Activated T-helper 1 cell treated with anti-CD3 and anti-CD28 coated beads, Interleukin-12 subunit alpha, Interleukin-12 subunit beta, Interleukin-2, Interleukin-4 antibody, amounts not matched to agents 30 ng/mL and 10 ng/mL and 1 ng/mL, durations not matched to agents 14 hours and 24 hours and 36 hours (primary cell): ENCODE data around the gene ZFAND2B. TPM values are rescaled to one million over a fixed set of nuclear protein-coding genes. Genes with fewer than 3 reads are reported as not detected.

ENCODE experiments used
- DNase-seq: peaks from one replicate; pipeline ENCODE4 v3.0.0; 2021; ENCODE audit warnings: low spot score
- H3K27ac Mint-ChIP-seq: one replicate; pipeline ENCODE4 v1.8.0; 2021; ENCODE audit warnings: mild to moderate bottlenecking, mixed read lengths
- H3K27me3 Mint-ChIP-seq: one replicate; pipeline ENCODE4 v1.8.0; 2022; ENCODE audit warnings: mild to moderate bottlenecking, moderate library complexity, mixed read lengths; ENCODE audit not compliant: insufficient read depth
- H3K36me3 Mint-ChIP-seq: one replicate; pipeline ENCODE4 v1.8.0; 2021; ENCODE audit warnings: low read depth, mixed read lengths
- H3K4me1 Mint-ChIP-seq: one replicate; pipeline ENCODE4 v1.8.0; 2021; ENCODE audit warnings: low read depth, mixed read lengths
- H3K4me3 Mint-ChIP-seq: one replicate; pipeline ENCODE4 v1.8.0; 2021; ENCODE audit warnings: mild to moderate bottlenecking, moderate library complexity, mixed read lengths
- H3K9me3 Mint-ChIP-seq: one replicate; pipeline ENCODE4 v1.8.0; 2021; ENCODE audit warnings: mixed read lengths
- intact Hi-C: fragments of 100-400 bp; cut with micrococcal nuclease; formaldehyde crosslinking; loops from one replicate; pipeline ENCODE4 v1.15.1; 2024
- total RNA-seq: library from RNA; stranded (reverse); gene quantifications from 2 replicates; pipeline ENCODE4 v1.2.3, GENCODE V29; 2022

Gene ZFAND2B
- total RNA-seq, 1 donor from 2014 or later = 35.0 TPM

DNA sequence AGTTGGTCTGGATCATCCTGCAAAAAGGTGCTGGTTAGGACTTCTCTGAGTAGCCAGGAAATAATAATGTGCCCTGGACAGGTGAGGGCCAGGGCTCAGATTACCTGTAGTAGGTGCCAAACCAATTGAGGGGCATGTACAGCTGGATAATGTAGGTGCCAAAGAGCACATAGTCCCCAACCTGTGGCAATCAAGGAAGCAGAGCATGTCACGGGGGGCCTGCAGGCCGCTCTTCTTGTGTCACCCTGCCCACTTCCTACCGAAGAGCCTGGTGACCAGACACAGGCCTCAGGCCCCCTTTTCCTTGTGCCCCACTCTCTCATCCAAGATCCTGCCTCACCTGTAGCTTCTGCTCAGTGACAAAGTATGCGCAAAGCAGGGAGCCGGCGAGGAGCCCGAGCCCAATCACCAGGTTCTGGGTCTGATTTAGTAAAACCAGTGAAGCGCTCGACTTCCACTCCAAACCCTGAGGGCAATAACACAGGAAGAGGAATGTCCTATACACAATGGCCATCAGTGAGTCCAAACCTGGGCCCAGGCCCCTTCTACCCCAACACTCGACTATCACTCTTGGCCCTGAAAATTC, 7.0 kb downstream of the ZFAND2B start:
- Mint-ChIP-seq H3K27ac (no peak overlapping the region), H3K4me3 (no peak overlapping the region), H3K27me3 (no peaks in the 10 kb centered on the region), H3K9me3 (no peaks in the 10 kb centered on the region), H3K4me1 (peaks cover 40% of the 10 kb centered on the region), H3K36me3 (peaks cover 46% of the 10 kb centered on the region)
- no peak for DNase-seq
- intact Hi-C loops = no loop called here

DNA sequence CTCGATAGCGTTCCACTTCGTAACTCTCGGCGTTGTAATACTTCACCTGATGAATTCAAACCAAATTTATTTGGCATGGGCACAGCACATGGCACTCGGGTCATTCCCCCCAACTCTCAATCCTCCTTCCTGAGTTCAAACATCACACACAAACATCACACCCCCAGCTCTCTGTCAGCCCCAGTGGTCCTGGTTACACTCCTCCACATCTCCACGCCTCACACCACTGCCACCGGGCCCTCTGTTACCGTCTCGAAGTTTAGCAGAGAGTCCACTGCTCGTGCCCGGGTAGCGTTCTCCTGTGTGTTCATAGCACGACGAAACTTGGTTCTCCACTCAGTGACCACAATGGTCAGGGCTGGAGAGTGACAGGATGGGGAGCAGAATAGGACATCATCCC, 7.6 kb downstream of the ZFAND2B start:
- intact Hi-C loops = no loop called here
- peaks cover 35% of the 10 kb centered on the region for H3K4me1 Mint-ChIP-seq
- H3K4me3 Mint-ChIP-seq = no peak overlapping the region
- no peak for DNase-seq
- H3K9me3 Mint-ChIP-seq = no peaks in the 10 kb centered on the region
- H3K27me3 Mint-ChIP-seq = no peaks in the 10 kb centered on the region
- peaks cover 43% of the 10 kb centered on the region for H3K36me3 Mint-ChIP-seq
- H3K27ac Mint-ChIP-seq = no peak overlapping the region

DNA sequence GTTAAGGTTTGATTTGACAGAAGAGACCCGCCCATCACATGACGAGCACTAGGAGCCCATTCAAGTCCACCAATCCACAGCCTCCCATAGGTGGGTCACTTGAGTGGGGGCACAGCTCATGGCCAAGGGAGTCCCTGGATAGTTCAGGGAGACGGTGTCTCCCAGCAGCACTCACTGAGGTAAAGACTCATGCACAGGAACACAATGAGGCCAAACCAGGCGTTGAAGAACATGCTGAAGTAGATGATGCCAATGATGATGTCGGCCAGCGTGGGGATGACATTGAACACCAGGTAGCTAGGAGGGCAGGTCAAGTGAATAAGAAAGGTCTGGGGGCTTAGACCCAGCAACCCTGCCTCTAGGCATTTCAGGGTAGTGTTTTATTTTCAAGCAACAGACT, 8.2 kb downstream of the ZFAND2B start:
- H3K27ac Mint-ChIP-seq = peak overlapping the region; percentile 48
- intact Hi-C loops = no loop called here

GRCh38 chr2:219215871-219216534, 9.4 kb downstream of the ZFAND2B start:
- no peaks in the 10 kb centered on the region for H3K9me3 Mint-ChIP-seq
- H3K4me1 Mint-ChIP-seq = peaks cover 28% of the 10 kb centered on the region
- DNase-seq = no peak
- no peak overlapping the region for H3K4me3 Mint-ChIP-seq
- H3K36me3 Mint-ChIP-seq = peaks cover 39% of the 10 kb centered on the region
- intact Hi-C loops = no loop called here
- H3K27me3 Mint-ChIP-seq = no peaks in the 10 kb centered on the region
- H3K27ac Mint-ChIP-seq = no peak overlapping the region

More for the DNA sequence above, 8.2 kb downstream of the ZFAND2B start:
- no peak for DNase-seq
- H3K27me3 Mint-ChIP-seq = no peaks in the 10 kb centered on the region
- no peaks in the 10 kb centered on the region for H3K9me3 Mint-ChIP-seq
- H3K4me1 Mint-ChIP-seq = peaks cover 35% of the 10 kb centered on the region
- H3K4me3 Mint-ChIP-seq = no peak overlapping the region
- H3K36me3 Mint-ChIP-seq = peaks cover 43% of the 10 kb centered on the region

DNA sequence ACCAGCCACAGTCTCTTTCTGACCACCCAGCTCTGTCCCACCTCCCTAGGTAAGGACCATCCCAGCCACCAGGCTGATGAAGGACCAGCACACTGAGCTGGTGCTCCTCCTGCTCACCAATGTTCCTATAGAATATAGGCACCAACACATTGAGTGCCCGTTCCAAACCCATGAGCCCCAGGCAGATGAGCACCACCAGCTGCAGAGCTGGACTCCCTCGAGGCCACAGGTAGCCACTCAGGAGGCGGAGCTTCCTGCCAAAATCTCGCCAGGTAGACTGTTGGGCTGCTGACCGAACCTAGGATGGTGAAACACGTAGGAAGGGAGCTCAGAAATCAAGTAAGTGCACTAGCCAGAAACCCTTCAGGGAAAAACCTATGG, 9.9 kb downstream of the ZFAND2B start:
- H3K27ac Mint-ChIP-seq = no peak overlapping the region
- H3K4me3 Mint-ChIP-seq = peak overlapping the region; percentile 87
- intact Hi-C loops = no loop called here
- H3K27me3 Mint-ChIP-seq = no peaks in the 10 kb centered on the region
- H3K4me1 Mint-ChIP-seq = peaks cover 28% of the 10 kb centered on the region
- no peak for DNase-seq
- peaks cover 38% of the 10 kb centered on the region for H3K36me3 Mint-ChIP-seq
- no peaks in the 10 kb centered on the region for H3K9me3 Mint-ChIP-seq

- peak overlapping the region; percentile 86 for H3K27ac Mint-ChIP-seq
- H3K4me3 Mint-ChIP-seq = peak overlapping the region; percentile 87
- H3K9me3 Mint-ChIP-seq = no peaks in the 10 kb centered on the region
- H3K36me3 Mint-ChIP-seq = peaks cover 39% of the 10 kb centered on the region
- H3K4me1 Mint-ChIP-seq = peaks cover 23% of the 10 kb centered on the region
- H3K27me3 Mint-ChIP-seq = no peaks in the 10 kb centered on the region
- intact Hi-C loops = loop anchor here (1.0 to 2.0 kb wide), 3 partner anchors 11 to 81 kb away; partner anchors contain the start of genes ANKZF1, ATG9A and RETREG2
- no peak for DNase-seq
Observed at GRCh38 chr2:219218217-219218731, 11.7 kb downstream of the ZFAND2B start.

DNA sequence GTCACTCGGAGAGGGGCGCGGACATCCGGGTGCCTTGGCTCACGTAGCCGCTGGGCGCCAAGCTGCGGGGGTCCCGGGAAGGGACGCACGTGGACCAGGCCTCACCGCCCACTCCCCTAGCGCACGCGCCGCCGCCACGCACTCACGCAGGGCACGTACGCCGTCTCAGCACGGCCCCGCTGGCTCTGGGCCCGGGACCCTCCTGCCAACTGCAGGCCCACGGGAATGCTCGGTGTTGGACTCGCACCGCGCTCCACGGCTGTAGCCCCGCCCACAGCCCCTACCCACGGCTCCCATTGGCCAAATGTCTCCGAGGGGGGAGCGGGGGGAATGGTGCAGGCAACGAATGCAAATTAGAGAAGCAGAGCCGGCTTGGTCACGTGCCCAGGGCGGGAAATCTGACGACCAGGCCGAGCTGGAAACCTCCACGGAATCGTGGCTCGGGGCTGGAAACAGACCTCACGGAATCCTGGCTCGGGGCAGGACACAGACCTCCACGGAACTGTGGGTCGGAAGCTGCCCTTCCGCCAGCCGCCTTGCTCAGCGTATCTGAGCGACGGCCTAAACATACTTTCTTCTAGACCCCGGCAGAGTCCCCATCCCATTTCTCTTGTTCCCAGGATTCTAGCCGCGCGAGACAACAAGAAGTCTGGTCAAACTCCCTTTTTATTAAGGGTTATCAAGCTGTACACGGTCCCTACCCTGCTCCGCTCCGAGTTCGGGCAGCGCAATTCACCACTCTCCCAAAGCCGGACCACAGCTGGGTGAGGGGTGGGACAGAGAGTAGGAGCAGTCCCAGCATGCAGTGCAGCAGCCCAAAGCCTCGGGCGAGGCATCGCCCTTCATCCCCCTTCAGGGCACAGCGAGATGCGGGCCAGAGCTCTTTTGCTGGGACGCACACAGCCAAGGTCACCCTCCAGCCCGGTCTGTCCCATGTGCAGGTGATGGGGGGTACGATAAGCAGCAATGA, 12.4 kb downstream of the ZFAND2B start, which contains the start of gene ABCB6:
ABCB6 (minus strand) TSS at position 227 of the 970 bp plus-strand sequence. CDS start 285 bp downstream, outside the sequence.
- Mint-ChIP-seq H3K27ac (peak within 1 kb of the TSS; percentile 86), H3K4me3 (peak within 1 kb of the TSS; percentile 87), H3K9me3 (no peaks in the 10 kb centered on the region), H3K36me3 (peaks cover 41% of the 10 kb centered on the region), H3K27me3 (no peaks in the 10 kb centered on the region), H3K4me1 (peaks cover 23% of the 10 kb centered on the region)
- peak; percentile 86 for DNase-seq
- intact Hi-C loops = loop anchor here (1.0 to 2.0 kb wide), 8 partner anchors 10 to 80 kb away; partner anchors contain the start of genes ANKZF1, ATG9A, DNAJB2 and GLB1L

DNA sequence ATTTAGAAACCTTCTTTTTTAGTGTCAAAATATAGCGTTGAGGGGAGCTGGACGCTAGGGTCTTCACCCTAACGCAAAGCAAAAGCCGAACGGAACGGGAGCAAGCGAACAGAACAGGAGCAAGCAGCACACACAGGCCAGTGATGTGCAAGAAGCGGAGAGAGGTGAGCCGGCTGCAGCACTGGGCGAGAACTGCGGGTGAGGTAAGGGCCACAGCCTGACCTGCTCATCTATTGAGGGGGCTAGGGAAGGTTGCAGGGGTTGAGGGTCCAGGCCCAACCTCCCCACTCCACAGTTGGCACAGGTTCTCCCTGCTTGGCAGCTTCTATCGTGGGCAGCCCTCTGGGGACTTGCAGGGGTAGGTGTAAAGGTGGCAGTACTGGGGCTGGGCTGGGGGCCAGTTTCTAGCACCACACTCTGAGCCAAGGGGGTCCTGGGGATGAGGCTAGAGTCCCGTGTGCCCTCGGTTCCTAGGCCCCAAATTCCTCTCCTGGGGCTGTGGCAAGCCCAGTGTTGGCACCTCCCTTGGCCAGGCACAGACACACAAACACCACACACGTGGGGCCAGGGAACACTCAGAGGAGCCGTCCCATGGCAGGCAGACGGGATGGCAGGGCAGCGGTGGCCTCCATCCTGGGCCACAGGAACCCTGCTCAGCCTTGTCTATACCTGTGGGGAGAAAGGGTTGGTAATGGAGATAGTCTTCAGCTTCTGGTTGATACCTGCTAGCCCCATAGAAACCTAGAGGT, 13.4 kb downstream of the ZFAND2B start:
- H3K4me3 Mint-ChIP-seq = no peak overlapping the region
- intact Hi-C loops = loop anchor here (1.0 to 2.0 kb wide), 6 partner anchors 14 to 79 kb away; partner anchors contain the start of genes DNAJB2, GLB1L, NHEJ1 and STK16
- H3K36me3 Mint-ChIP-seq = peaks cover 40% of the 10 kb centered on the region
- H3K27me3 Mint-ChIP-seq = no peaks in the 10 kb centered on the region
- DNase-seq = no peak
- peak overlapping the region; percentile 26 for H3K27ac Mint-ChIP-seq
- peaks cover 23% of the 10 kb centered on the region for H3K4me1 Mint-ChIP-seq
- H3K9me3 Mint-ChIP-seq = no peaks in the 10 kb centered on the region

- H3K27ac Mint-ChIP-seq = peak overlapping the region; percentile 29
- H3K27me3 Mint-ChIP-seq = no peaks in the 10 kb centered on the region
- intact Hi-C loops = no loop called here
Observed at GRCh38 chr2:219220652-219221402, 14.2 kb downstream of the ZFAND2B start.

GRCh38 chr2:219221957-219222518, 15.5 kb downstream of the ZFAND2B start:
- H3K27me3 Mint-ChIP-seq = no peaks in the 10 kb centered on the region
- intact Hi-C loops = no loop called here
- H3K36me3 Mint-ChIP-seq = peaks cover 47% of the 10 kb centered on the region

More at GRCh38 chr2:219220652-219221402, 14.2 kb downstream of the ZFAND2B start:
- H3K4me1 Mint-ChIP-seq = peaks cover 23% of the 10 kb centered on the region
- no peak for DNase-seq
- no peaks in the 10 kb centered on the region for H3K9me3 Mint-ChIP-seq
- H3K4me3 Mint-ChIP-seq = no peak overlapping the region
- H3K36me3 Mint-ChIP-seq = peaks cover 43% of the 10 kb centered on the region

GRCh38 chr2:219223831-219224610, 17.4 kb downstream of the ZFAND2B start:
- Mint-ChIP-seq H3K27me3 (no peaks in the 10 kb centered on the region), H3K36me3 (peaks cover 50% of the 10 kb centered on the region), H3K4me3 (no peak overlapping the region), H3K4me1 (peaks cover 25% of the 10 kb centered on the region), H3K9me3 (no peaks in the 10 kb centered on the region), H3K27ac (no peak overlapping the region)
- intact Hi-C loops = no loop called here
- no peak for DNase-seq

More at GRCh38 chr2:219221957-219222518, 15.5 kb downstream of the ZFAND2B start:
- Mint-ChIP-seq H3K27ac (no peak overlapping the region), H3K4me1 (peaks cover 20% of the 10 kb centered on the region), H3K9me3 (no peaks in the 10 kb centered on the region), H3K4me3 (no peak overlapping the region)
- no peak for DNase-seq
